GM19395 (cell line): ENCODE measurements around the gene TNFRSF25.

Experiments used
- ATAC-seq: cut with Tn5 transposase; IDR thresholded peaks from one replicate; pipeline ENCODE4 v1.9.1; 2021; ENCODE audit warnings: mild to moderate bottlenecking, moderate library complexity; ENCODE audit not compliant: unreplicated experiment

Gene TNFRSF25

GRCh38 chr1:6419804-6420453, 46.0 kb downstream of the TNFRSF25 start, which contains the start of gene HES2:
HES2 (minus strand) TSS chr1:6419919; CDS start chr1:6419820, 99 bp downstream.
- ATAC-seq: no peak

GRCh38 chr1:6419397-6419803, 46.6 kb downstream of the TNFRSF25 start:
- no peak for ATAC-seq

GRCh38 chr1:6418668-6419396, 47.1 kb downstream of the TNFRSF25 start:
- no peak for ATAC-seq

- ATAC-seq: no peak
Measured at GRCh38 chr1:6417961-6418667, 47.9 kb downstream of the TNFRSF25 start.

- ATAC-seq: no peak
Measured at GRCh38 chr1:6416906-6417305, 49.1 kb downstream of the TNFRSF25 start.

- ATAC-seq: no peak
Measured at GRCh38 chr1:6416295-6416656, 49.7 kb downstream of the TNFRSF25 start.

- ATAC-seq: no peak
Measured at GRCh38 chr1:6414881-6415626, 50.9 kb downstream of the TNFRSF25 start.

- ATAC-seq: peak; percentile 82
Measured at GRCh38 chr1:6414443-6414844, 51.5 kb downstream of the TNFRSF25 start.

GRCh38 chr1:6412896-6413295, 53.1 kb downstream of the TNFRSF25 start:
- ATAC-seq: no peak
